Naive thymus-derived CD8-positive, alpha-beta T cell (primary cell): ENCODE measurements around the gene HAO2. TPM values are rescaled to one million over a fixed set of nuclear protein-coding genes. Genes with fewer than 3 reads are reported as not detected.
"Not testable (repeated sequence)": the region's sequence is repeated elsewhere in the genome, so short reads cannot be mapped to it uniquely, and the experiment has no call there.

Experiments
- ATAC-seq, 2 donors: fragments of 150-1000 bp; cut with Tn5 transposase in 1 of 2; sonication (Bioruptor Pico), chemical (Tn5 transposase) in 1 of 2; 1 replicate in 1 of 2; 2 replicates in 1 of 2; pipeline ENCODE4 v1.10.0; 2021; ENCODE audit warnings: mild to moderate bottlenecking in 2 of 2, moderate library complexity in 2 of 2
- POLR2A ChIA-PET: fragments of 350-600 bp; sonication (Branson Sonifier 250); formaldehyde crosslinking; loops from one replicate; lab custom pipeline; 2021; ENCODE audit warnings: antibody characterized with exemption; lab: Charles Lee
- DNase-seq, 10 donors: peaks; one replicate each; pipeline versions ENCODE4 v3.0.0 to v3.0.0-alpha.2; 2020 to 2022
- H3K27ac Mint-ChIP-seq, 10 donors: one replicate each; pipeline ENCODE4 v1.8.0; 2020 to 2022; ENCODE audit warnings: mild to moderate bottlenecking in 10 of 10, mixed read lengths in 10 of 10, moderate library complexity in 4 of 10, inconsistent platforms in 1 of 10
- H3K27me3 Mint-ChIP-seq, 5 donors: one replicate each; pipeline ENCODE4 v1.8.0; 2021 to 2022; ENCODE audit warnings: mixed read lengths in 5 of 5
- H3K36me3 Mint-ChIP-seq, 3 donors: one replicate each; pipeline ENCODE4 v1.8.0; 2020 to 2022; ENCODE audit warnings: mixed read lengths in 3 of 3, mild to moderate bottlenecking in 2 of 3, inconsistent platforms in 1 of 3
- H3K4me1 Mint-ChIP-seq, 4 donors: one replicate each; pipeline ENCODE4 v1.8.0; 2021 to 2022; ENCODE audit warnings: mixed read lengths in 4 of 4
- H3K4me3 Mint-ChIP-seq, 10 donors: one replicate each; pipeline ENCODE4 v1.8.0; 2020 to 2022; ENCODE audit warnings: mild to moderate bottlenecking in 10 of 10, mixed read lengths in 10 of 10, moderate library complexity in 6 of 10, inconsistent platforms in 1 of 10
- H3K9me3 Mint-ChIP-seq, 9 donors: one replicate each; pipeline ENCODE4 v1.8.0; 2020 to 2022; ENCODE audit warnings: mixed read lengths in 9 of 9, mild to moderate bottlenecking in 3 of 9, inconsistent platforms in 1 of 9, moderate library complexity in 1 of 9
- polyA plus RNA-seq, 3 donors: library from polyadenylated mRNA; unstranded; fragments of 300-500 nt; fragmentation: Illumina TruSeq; gene quantifications; one replicate each; pipeline ENCODE4 v1.2.3, GENCODE V29; 2021
- total RNA-seq, 8 experiments: library from RNA in 2 of 8; stranded (reverse) in 2 of 8; gene quantifications; one replicate each; pipeline ENCODE4 v1.2.3 and lab custom pipeline; 2021 to 2026

HAO2 gene
- total and polyA plus RNA-seq, 5 experiments from 2014 or later: not detected

- no peaks in the 10 kb centered on the region for H3K36me3 Mint-ChIP-seq
- POLR2A ChIA-PET: no interaction called here
Observed at GRCh38 chr1:119331915-119332314, 36.7 kb upstream of the HAO2 start.

GRCh38 chr1:119332622-119333021, 36.0 kb upstream of the HAO2 start:
- no peaks in the 10 kb centered on the region for H3K9me3 Mint-ChIP-seq
- ATAC-seq: no peak
- POLR2A ChIA-PET: no interaction called here
- H3K27ac Mint-ChIP-seq: no peak overlapping the region
- H3K4me3 Mint-ChIP-seq: no peak overlapping the region
- no peak for DNase-seq
- peaks cover 2 to 8% (median 5%) of the 10 kb centered on the region in 4 donors for H3K4me1 Mint-ChIP-seq
- H3K36me3 Mint-ChIP-seq: no peaks in the 10 kb centered on the region
- H3K27me3 Mint-ChIP-seq: peaks cover 4 to 33% (median 10%) of the 10 kb centered on the region in 5 donors

More at GRCh38 chr1:119331915-119332314, 36.7 kb upstream of the HAO2 start:
- H3K27ac Mint-ChIP-seq: no peak overlapping the region
- no peaks in the 10 kb centered on the region for H3K9me3 Mint-ChIP-seq
- no peak for ATAC-seq
- DNase-seq: no peak
- peaks cover 6 to 12% (median 11%) of the 10 kb centered on the region in 4 donors for H3K4me1 Mint-ChIP-seq
- no peak overlapping the region for H3K4me3 Mint-ChIP-seq
- peaks cover 4 to 32% (median 8%) of the 10 kb centered on the region in 5 donors for H3K27me3 Mint-ChIP-seq

GRCh38 chr1:119333163-119333896, 35.3 kb upstream of the HAO2 start:
- Mint-ChIP-seq H3K36me3 (no peaks in the 10 kb centered on the region), H3K27ac (no peak overlapping the region), H3K9me3 (no peaks in the 10 kb centered on the region), H3K4me3 (no peak overlapping the region), H3K4me1 (peaks cover 0 to 2% (median 0%) of the 10 kb centered on the region in 4 donors), H3K27me3 (peaks cover 2 to 33% (median 6%) of the 10 kb centered on the region in 5 donors)
- ATAC-seq (no peak), DNase-seq (no peak)
- POLR2A ChIA-PET: no interaction called here

GRCh38 chr1:119333897-119334250, 34.7 kb upstream of the HAO2 start:
- POLR2A ChIA-PET, DNase-seq, ATAC-seq, H3K27ac Mint-ChIP-seq, H3K4me3 Mint-ChIP-seq, H3K36me3 Mint-ChIP-seq, H3K9me3 Mint-ChIP-seq, H3K4me1 Mint-ChIP-seq: not testable (repeated sequence)
- peaks cover 2 to 33% (median 7%) of the 10 kb centered on the region in 5 donors for H3K27me3 Mint-ChIP-seq

- H3K4me3 Mint-ChIP-seq: no peak overlapping the region
- H3K27ac Mint-ChIP-seq: no peak overlapping the region
- POLR2A ChIA-PET: no interaction called here
- DNase-seq: no peak
- no peaks in the 10 kb centered on the region for H3K36me3 Mint-ChIP-seq
- ATAC-seq: no peak
- H3K4me1 Mint-ChIP-seq: no peaks in the 10 kb centered on the region
- peaks cover 0 to 2% (median 0%) of the 10 kb centered on the region in 9 donors for H3K9me3 Mint-ChIP-seq
- peaks cover 5 to 49% (median 16%) of the 10 kb centered on the region in 5 donors for H3K27me3 Mint-ChIP-seq
Observed at GRCh38 chr1:119336848-119337247, 31.7 kb upstream of the HAO2 start.

GRCh38 chr1:119338004-119338403, 30.6 kb upstream of the HAO2 start:
- no peaks in the 10 kb centered on the region for H3K4me1 Mint-ChIP-seq
- DNase-seq: no peak
- POLR2A ChIA-PET: no interaction called here
- H3K4me3 Mint-ChIP-seq: no peak overlapping the region
- H3K9me3 Mint-ChIP-seq: peaks cover 0 to 2% (median 0%) of the 10 kb centered on the region in 9 donors
- H3K36me3 Mint-ChIP-seq: no peaks in the 10 kb centered on the region
- peaks cover 5 to 52% (median 17%) of the 10 kb centered on the region in 5 donors for H3K27me3 Mint-ChIP-seq
- ATAC-seq: no peak
- H3K27ac Mint-ChIP-seq: no peak overlapping the region

- DNase-seq (no peak), ATAC-seq (no peak)
- POLR2A ChIA-PET: no interaction called here
- no peaks in the 10 kb centered on the region for H3K36me3 Mint-ChIP-seq
- peaks cover 5 to 52% (median 17%) of the 10 kb centered on the region in 5 donors for H3K27me3 Mint-ChIP-seq
- no peaks in the 10 kb centered on the region for H3K4me1 Mint-ChIP-seq
- no peak overlapping the region for H3K27ac Mint-ChIP-seq
- H3K9me3 Mint-ChIP-seq: peaks cover 0 to 2% (median 0%) of the 10 kb centered on the region in 9 donors
- H3K4me3 Mint-ChIP-seq: no peak overlapping the region
Observed at GRCh38 chr1:119338757-119339156, 29.8 kb upstream of the HAO2 start.

- Mint-ChIP-seq H3K36me3 (no peaks in the 10 kb centered on the region), H3K4me1 (no peaks in the 10 kb centered on the region), H3K27ac (no peak overlapping the region), H3K27me3 (peaks cover 5 to 52% (median 15%) of the 10 kb centered on the region in 5 donors), H3K9me3 (peaks cover 0 to 4% (median 0%) of the 10 kb centered on the region in 9 donors), H3K4me3 (no peak overlapping the region)
- no peak for ATAC-seq
- DNase-seq: no peak
- POLR2A ChIA-PET: no interaction called here
Observed at GRCh38 chr1:119340861-119341261, 27.7 kb upstream of the HAO2 start.

- H3K27ac Mint-ChIP-seq: no peak overlapping the region
- H3K4me3 Mint-ChIP-seq: no peak overlapping the region
- no peaks in the 10 kb centered on the region for H3K36me3 Mint-ChIP-seq
- no peak for DNase-seq
- POLR2A ChIA-PET: no interaction called here
- H3K4me1 Mint-ChIP-seq: no peaks in the 10 kb centered on the region
- no peak for ATAC-seq
- H3K27me3 Mint-ChIP-seq: peaks cover 5 to 50% (median 14%) of the 10 kb centered on the region in 5 donors
- H3K9me3 Mint-ChIP-seq: peaks cover 0 to 4% (median 0%) of the 10 kb centered on the region in 9 donors
Observed at GRCh38 chr1:119341372-119341947, 27.1 kb upstream of the HAO2 start.

GRCh38 chr1:119345398-119345797, 23.2 kb upstream of the HAO2 start:
- H3K9me3 Mint-ChIP-seq: peaks cover 0 to 3% (median 0%) of the 10 kb centered on the region in 9 donors
- no peak overlapping the region for H3K4me3 Mint-ChIP-seq
- no peak overlapping the region for H3K27ac Mint-ChIP-seq
- ATAC-seq (no peak), DNase-seq (no peak)
- H3K4me1 Mint-ChIP-seq: no peaks in the 10 kb centered on the region
- H3K36me3 Mint-ChIP-seq: no peaks in the 10 kb centered on the region
- peaks cover 4 to 37% (median 10%) of the 10 kb centered on the region in 5 donors for H3K27me3 Mint-ChIP-seq
- POLR2A ChIA-PET: no interaction called here

- ATAC-seq (no peak), DNase-seq (no peak)
- Mint-ChIP-seq H3K36me3 (no peaks in the 10 kb centered on the region), H3K27ac (no peak overlapping the region), H3K9me3 (peaks cover 0 to 3% (median 0%) of the 10 kb centered on the region in 9 donors), H3K4me1 (no peaks in the 10 kb centered on the region), H3K27me3 (peaks cover 6 to 36% (median 9%) of the 10 kb centered on the region in 5 donors), H3K4me3 (no peak overlapping the region)
- POLR2A ChIA-PET: no interaction called here
Observed at GRCh38 chr1:119347858-119348257, 20.7 kb upstream of the HAO2 start.

- Mint-ChIP-seq H3K9me3 (peaks cover 0 to 2% (median 0%) of the 10 kb centered on the region in 9 donors), H3K4me3 (no peak overlapping the region), H3K4me1 (no peaks in the 10 kb centered on the region), H3K36me3 (no peaks in the 10 kb centered on the region), H3K27ac (no peak overlapping the region), H3K27me3 (peaks cover 6 to 36% (median 12%) of the 10 kb centered on the region in 5 donors)
- no peak for ATAC-seq
- DNase-seq: no peak
- POLR2A ChIA-PET: no interaction called here
Observed at GRCh38 chr1:119348941-119349340, 19.6 kb upstream of the HAO2 start.

- H3K27ac Mint-ChIP-seq, POLR2A ChIA-PET, H3K36me3 Mint-ChIP-seq, H3K4me1 Mint-ChIP-seq, DNase-seq, ATAC-seq, H3K4me3 Mint-ChIP-seq, H3K9me3 Mint-ChIP-seq: not testable (repeated sequence)
- peaks cover 8 to 48% (median 13%) of the 10 kb centered on the region in 5 donors for H3K27me3 Mint-ChIP-seq
Observed at GRCh38 chr1:119350866-119351265, 17.7 kb upstream of the HAO2 start.
